Esophagus mucosa (tissue), 1 donor: ENCODE data around the gene MAPK14. TPM values are rescaled to one million over a fixed set of nuclear protein-coding genes. Genes with fewer than 3 reads are reported as not detected.
"Not testable (repeated sequence)": the region's sequence is repeated elsewhere in the genome, so short reads cannot be mapped to it uniquely, and the experiment has no call there.

Experiments
- ATAC-seq: fragments of 200-7000 bp; cut with Tn5 transposase; one replicate; pipeline ENCODE4 v1.9.1; 2020
- total RNA-seq: library from RNA; stranded (reverse); gene quantifications from one replicate; pipeline ENCODE4 v1.2.4, GENCODE V29; 2023
- donor health status: DM: yes; HTN: yes; CAD: no.

Gene MAPK14
- total RNA-seq, 1 donor from 2014 or later, result 39.9 TPM

DNA sequence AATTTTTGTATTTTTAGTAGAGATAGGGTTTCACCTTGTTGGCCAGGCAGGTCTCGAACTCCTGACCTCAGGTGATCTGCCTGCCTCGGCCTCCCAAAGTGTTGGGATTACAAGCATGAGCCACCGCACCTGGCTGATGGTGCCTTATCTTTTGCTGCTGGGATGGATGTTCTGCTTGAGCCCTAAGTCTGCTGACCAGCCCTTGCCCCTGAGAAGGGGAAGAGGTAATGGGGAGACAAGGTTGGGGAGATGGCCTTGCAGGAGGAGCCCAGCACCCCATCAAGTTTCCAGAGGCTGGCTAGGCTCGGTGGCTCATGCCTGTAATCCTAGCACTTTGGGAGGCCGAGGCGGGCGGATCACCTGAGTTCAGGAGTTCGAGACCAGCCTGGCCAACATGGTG lies 96.7 kb downstream of the MAPK14 start:
- ATAC-seq, result not testable (repeated sequence)

GRCh38 chr6:36124881-36125280 lies 97.3 kb downstream of the MAPK14 start:
- ATAC-seq, result no peak

- no peak for ATAC-seq
These were observed 98.0 kb downstream of the MAPK14 start for GRCh38 chr6:36125575-36125974.

DNA sequence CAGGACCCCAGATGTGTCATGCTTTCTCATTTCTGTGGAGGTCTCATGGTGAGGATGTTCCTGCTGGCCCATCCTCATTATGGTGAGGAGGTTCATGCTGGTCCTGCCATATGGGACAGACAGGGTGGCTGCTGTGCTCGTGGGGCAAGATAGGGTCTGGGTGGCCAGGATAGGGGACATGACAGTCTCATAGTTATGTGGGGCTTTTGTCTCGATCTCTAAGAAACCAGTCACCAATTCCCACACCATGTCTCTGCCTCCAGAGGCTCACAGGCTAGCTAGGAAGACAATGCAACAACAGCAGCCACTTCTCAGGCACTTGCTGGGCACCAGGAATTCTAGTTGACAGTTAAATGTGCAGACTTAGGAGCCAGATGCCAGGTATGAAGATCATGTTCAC lies 98.5 kb downstream of the MAPK14 start:
- no peak for ATAC-seq

DNA sequence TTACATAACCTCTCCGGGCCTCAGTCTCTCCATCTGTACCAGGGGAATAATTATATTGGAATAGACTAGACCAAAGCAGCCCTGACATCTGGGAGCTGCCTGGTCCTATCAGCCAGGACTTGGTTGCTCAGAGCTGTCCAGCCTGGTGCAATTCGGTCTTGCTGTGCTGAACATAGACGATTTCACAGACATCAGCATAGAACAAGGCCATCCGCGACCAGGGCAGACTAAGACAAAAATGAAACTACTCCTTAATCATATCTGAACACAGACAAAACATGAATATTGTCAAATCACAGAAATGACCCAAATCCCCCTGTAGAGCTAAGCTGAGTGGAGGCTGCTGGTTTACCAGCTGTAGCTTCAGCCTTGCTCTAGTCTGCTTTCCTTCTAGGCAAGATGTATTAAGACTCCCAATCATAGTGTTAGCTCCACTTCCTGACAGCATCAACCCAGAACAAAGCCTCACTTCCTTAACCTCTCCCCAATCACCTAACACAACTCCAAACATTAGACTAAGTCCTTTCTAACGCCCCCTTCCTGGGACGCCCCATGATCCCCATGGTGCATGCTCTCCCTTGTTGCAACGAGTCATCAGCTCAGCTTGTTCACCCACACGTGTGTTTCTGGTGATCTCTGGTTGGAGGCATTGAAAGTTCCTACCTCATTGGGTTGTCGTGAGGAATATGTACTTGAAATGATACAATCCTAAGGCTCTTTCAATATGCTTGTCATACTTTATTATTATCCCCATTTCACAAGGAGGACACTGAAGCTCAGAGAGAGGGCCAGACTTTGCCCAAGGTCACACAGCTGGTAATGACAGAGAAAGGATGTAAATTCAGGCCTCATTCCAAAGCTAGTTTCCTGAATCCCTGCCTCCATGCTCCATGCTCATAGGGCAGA lies 99.2 kb downstream of the MAPK14 start:
- ATAC-seq, result no peak

DNA sequence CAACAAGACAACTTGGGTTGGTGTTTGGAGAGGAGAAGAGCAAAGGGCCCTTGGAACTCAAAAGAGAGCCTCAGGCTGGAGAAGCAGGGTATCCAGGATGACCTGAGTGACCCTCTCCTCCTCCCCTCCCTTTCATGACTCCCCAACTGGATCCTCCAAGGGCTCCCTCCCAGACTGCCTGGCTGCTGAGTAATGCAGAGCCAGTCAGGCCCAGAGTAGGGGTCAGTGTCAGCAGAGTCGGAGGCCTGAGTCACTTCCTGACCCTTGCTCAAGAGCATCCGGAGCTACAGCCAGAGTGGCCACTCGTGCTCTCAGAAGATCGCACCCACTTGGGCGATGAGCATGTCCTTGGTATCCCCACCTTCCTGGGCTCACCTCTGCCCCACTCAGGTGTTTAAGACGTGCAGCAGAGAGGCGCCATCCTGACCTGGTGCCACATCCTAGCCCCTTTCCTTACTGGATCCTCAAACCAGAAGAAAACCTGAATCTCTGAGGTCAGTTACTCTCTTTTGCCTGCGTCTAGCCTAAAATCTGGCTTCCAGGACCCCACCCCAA lies 99.9 kb downstream of the MAPK14 start:
- peak; percentile 15 for ATAC-seq

GRCh38 chr6:36128073-36128472 lies 100.5 kb downstream of the MAPK14 start:
- ATAC-seq, result peak; percentile 3

DNA sequence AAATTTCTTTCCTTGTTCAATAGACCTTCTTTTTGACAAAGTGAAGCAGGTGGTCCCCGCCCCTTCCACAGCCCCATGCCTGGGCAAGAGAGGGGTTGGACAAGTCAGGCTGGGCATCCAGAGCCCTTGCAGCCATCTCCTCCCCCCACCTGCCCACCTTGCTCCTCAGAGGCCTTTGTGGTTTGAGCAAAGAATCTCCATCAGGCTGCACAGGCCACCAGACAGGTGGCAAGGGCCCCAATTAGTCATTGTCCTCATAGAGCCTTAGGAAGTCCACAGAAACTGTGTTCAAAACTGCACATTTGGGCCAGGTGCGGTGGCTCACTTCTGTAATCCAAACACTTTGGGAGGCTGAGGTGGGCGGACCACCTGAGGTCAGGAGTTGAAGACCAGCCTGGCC lies 101.2 kb downstream of the MAPK14 start:
- ATAC-seq, result no peak

DNA sequence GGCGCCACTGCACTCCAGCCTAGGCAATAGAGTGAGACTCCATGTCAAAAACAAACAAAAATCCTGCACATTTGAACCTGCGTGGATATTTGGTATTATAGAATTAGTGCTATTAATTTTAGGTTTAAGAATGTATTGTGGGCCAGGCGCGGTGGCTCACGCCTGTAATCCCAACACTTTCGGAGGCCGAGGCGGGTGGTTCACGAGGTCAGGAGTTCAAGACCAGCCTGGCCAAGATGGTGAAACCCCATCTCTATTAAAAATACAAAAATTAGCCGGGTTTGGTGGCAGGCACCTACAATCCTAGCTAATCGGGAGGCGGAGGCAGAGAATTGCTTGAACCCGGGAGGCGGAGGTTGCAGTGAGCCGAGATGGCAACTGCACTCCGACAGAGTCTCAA lies 101.7 kb downstream of the MAPK14 start:
- ATAC-seq, result not testable (repeated sequence)

GRCh38 chr6:36129941-36130666 lies 102.5 kb downstream of the MAPK14 start, which contains the start of gene MAPK13:
TSS of gene MAPK13 (plus strand) at chr6:36130513. CDS start at chr6:36130583, 70 bp downstream.
- ATAC-seq, result peak; percentile 77

- ATAC-seq, result peak; percentile 40
These were observed 103.3 kb downstream of the MAPK14 start for GRCh38 chr6:36130667-36131510.

DNA sequence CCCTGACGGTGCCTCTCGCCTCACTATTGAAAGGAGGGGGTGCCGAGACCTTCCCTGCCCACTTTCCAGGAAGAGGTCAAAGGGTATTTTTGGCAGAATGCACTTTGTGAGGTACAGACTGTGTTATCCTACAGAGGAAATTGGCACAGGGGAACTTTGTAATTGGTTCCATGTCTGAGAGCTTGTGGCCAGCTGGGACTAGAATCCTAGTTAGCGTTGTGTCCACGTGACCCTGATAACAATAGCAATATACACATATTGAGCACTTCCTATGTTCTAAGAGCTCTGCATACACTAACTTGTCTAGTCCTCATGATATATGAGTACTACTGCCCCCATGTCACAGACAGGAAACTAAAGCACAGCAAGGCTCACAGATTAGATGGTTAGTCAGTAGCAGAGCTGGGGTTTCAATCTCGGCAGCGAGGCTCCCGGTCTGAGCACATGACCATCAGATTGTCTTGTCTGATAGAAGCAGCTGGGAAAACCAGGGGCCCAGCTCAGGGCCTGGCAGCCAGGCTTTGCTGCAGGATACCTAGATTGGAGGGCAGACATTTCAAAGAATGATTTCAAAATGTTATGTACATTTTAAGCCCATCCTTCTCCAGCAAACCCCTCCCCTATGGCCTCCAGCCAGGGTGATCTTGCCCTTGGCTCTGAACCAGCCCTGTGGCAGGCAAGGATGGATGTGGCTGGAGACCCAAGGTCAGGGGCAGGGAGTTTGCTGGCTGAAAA lies 104.1 kb downstream of the MAPK14 start:
- ATAC-seq, result peak; percentile 30

- ATAC-seq, result no peak
These were observed 104.8 kb downstream of the MAPK14 start for GRCh38 chr6:36132246-36132895.

DNA sequence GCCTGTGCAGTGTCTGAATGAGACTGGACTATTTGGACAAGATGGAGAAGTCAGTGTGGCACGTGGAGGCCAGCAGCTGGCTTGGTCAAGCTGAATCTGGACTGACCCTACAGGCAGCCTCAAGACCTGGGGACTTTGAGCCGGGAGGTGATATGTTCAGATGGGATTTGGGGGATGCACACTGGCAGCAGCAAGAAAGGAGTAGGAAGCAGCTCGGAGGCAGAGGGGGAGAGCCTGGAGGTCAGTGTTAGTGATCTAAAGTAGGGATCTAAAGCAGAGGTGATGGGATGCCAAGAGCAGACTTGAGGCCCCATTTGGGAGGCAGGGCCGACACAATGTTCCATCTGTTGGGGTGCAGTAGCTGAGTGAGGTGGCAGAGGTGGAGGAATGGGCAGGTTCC lies 105.5 kb downstream of the MAPK14 start:
- ATAC-seq, result no peak

DNA sequence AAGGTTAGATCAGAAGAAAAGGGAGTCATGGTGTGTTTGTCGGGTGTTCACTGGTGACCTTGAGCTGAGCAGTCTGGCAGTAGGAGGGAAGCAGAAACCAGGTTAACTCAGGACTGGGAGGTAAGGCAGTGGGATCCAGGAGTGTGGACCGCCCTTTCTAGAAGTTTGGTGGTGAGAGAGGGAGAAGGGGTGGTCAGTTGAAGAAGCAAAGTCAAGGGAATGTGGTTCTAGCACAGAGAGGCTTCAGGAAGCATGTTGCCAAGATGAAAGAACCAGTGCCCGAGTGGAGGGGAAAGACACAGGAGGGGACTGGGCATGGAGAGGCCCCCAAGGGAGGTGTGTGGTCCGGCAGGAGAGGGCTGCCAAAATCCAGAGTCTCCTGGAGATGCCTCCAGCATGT lies 106.3 kb downstream of the MAPK14 start:
- no peak for ATAC-seq

DNA sequence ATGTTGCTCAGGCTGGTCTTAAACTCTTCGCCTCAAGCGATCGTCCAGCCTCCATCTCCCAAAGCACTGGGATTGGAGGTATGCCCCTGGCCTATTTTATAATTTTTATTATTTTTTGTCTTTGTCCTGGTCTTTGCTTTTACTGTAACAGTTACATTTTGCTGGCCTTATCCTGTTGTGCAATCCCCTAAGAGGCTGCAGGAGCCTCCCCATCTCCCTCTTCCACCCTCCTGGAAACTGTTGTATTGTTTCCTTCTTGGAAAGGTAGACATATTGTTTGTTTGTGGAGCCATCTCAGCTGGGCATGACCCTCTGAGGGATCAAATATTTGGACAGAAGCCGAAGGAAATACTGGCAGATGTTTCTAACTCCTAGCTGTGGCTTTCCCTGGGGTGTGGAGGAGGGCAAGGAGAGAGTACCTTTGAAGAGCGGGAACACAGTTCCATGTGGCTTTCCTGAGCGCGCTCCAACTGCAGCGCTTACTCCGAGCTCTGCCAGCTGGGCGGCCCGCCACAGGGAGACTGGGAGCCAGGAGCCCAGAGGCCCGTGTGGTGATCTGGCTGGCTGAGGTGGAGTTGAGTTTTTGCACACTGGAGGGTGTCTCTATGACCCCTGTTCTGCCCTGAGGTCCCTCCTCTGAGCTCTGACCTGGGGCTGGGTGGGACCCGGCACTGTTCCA lies 107.6 kb downstream of the MAPK14 start:
- ATAC-seq, result no peak

DNA sequence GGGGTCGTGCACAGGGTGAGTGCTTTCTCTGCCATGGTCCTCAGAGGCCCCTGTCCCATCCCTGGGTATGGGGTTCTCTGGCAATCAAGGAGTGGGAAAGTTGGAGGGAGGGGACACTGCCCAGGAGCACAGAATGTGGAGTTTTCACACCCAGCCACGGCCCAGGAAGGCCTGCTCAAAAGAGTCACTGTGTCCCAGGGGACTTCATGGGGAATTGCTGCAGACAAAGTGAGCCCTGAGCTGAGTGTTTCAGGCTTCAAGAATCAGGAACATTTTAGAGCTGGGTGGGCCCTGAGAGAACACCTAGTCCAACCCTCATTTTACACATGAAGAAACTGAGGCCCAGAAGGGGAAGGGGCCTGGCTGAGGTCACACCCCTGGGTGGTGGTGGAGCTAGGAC lies 108.4 kb downstream of the MAPK14 start:
- ATAC-seq, result no peak

- ATAC-seq, result no peak
These were observed 108.9 kb downstream of the MAPK14 start for GRCh38 chr6:36136551-36136950.

DNA sequence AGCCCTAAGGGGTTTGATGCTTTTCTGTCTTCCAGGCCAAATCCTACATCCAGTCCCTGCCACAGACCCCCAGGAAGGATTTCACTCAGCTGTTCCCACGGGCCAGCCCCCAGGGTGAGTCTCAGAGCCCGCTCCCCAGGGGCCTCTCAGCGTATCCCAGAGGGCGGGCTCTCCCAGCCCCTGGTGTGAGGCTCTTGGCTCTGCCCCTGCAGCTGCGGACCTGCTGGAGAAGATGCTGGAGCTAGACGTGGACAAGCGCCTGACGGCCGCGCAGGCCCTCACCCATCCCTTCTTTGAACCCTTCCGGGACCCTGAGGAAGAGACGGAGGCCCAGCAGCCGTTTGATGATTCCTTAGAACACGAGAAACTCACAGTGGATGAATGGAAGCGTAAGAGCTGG lies 111.1 kb downstream of the MAPK14 start:
- no peak for ATAC-seq

DNA sequence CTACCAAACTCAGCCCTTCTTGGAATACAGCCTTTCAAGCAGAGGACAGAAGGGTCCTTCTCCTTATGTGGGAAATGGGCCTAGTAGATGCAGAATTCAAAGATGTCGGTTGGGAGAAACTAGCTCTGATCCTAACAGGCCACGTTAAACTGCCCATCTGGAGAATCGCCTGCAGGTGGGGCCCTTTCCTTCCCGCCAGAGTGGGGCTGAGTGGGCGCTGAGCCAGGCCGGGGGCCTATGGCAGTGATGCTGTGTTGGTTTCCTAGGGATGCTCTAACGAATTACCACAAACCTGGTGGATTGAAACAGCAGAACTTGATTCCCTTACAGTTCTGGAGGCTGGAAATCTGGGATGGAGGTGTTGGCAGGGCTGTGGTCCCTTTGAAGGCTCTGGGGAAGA lies 111.8 kb downstream of the MAPK14 start:
- no peak for ATAC-seq
